Upper lobe of left lung (tissue), 6 donors: Measurements from ENCODE around the gene PGBD2. TPM values are rescaled to one million over a fixed set of nuclear protein-coding genes. Genes with fewer than 3 reads are reported as not detected.

Source experiments
- ATAC-seq, 2 donors: fragments of 200-7000 bp; cut with Tn5 transposase; one replicate each; pipeline ENCODE4 v1.9.1; 2022; ENCODE audit warnings: mild to moderate bottlenecking in 2 of 2, moderate library complexity in 2 of 2; ENCODE audit not compliant: low FRiP score in 2 of 2
- DNase-seq, 2 donors: peaks; one replicate each; pipeline ENCODE4 v3.0.0-alpha.2; 2019 to 2020
- H3K27ac ChIP-seq, 4 donors: fragments of 200-600 bp; sonication (generic); one replicate each; pipeline ENCODE4 v1.5.1; 2016 to 2019
- H3K27me3 ChIP-seq, 4 donors: fragments of 200-600 bp; sonication (generic); one replicate each; pipeline ENCODE4 v1.5.1; 2017 to 2019
- H3K36me3 ChIP-seq, 4 donors: fragments of 200-600 bp; sonication (generic); one replicate each; pipeline ENCODE4 v1.5.1; 2016 to 2019
- H3K4me1 ChIP-seq, 4 donors: fragments of 200-600 bp; sonication (generic); one replicate each; pipeline ENCODE4 v1.5.1; 2018 to 2019
- H3K4me3 ChIP-seq, 4 donors: fragments of 200-600 bp; sonication (generic); one replicate each; pipeline ENCODE4 v1.5.1; 2017 to 2019; ENCODE audit warnings: mild to moderate bottlenecking in 2 of 4, moderate library complexity in 1 of 4
- H3K9me3 ChIP-seq, 4 donors: fragments of 200-600 bp; sonication (generic); one replicate each; pipeline ENCODE4 v1.5.1; 2018 to 2019
- EP300 ChIP-seq, 4 donors: sonication (generic); formaldehyde crosslinking; IDR thresholded peaks; one replicate each; pipeline ENCODE4 v1.5.1; 2017; ENCODE audit warnings: antibody characterized with exemption in 4 of 4, control low read depth in 2 of 4
- POLR2A ChIP-seq, 4 donors: fragments of 450-650 bp; IDR thresholded peaks; one replicate each; pipeline ENCODE4 v1.5.1; 2016 to 2017; ENCODE audit warnings: antibody characterized with exemption in 4 of 4, mild to moderate bottlenecking in 2 of 4
- POLR2AphosphoS5 ChIP-seq, 2 donors: sonication (generic); formaldehyde crosslinking; IDR thresholded peaks; one replicate each; pipeline ENCODE4 v1.5.1; 2017; ENCODE audit warnings: antibody characterized with exemption in 2 of 2
- WGBS, 2 donors: methylation state at CpG; one replicate each; pipeline ENCODE4 v1.1.5; 2017 to 2018; 5-methylcytosine and 5-hydroxymethylcytosine counted together
- total RNA-seq, 6 donors: library from RNA; depleted of rRNA in 4 of 6; stranded (reverse); fragments of >200 nt in 4 of 6; gene quantifications; one replicate each; pipeline versions ENCODE4 v1.1.0 to v1.2.1, GENCODE V29; 2016 to 2021
- TF ChIP-seq, protein P1 (sequence below), 6 experiments: fragments of 450-650 bp in 4 of 6; fragments of 200-600 bp in 2 of 6; sonication (generic) in 2 of 6; IDR thresholded peaks; one replicate each; pipeline ENCODE4 v1.5.1; 2016 to 2019; ENCODE audit warnings: antibody characterized with exemption in 6 of 6
- donor health status: DM: no; HTN: no; CAD: no; lungs with moderate emphysema.
- donor health status: DM: no; HTN: yes; CAD: no; lungs with severe emphysema.

Gene PGBD2
- total RNA-seq, 6 donors from 2014 or later: 5.6 to 19.9 (median 6.7) TPM

DNA sequence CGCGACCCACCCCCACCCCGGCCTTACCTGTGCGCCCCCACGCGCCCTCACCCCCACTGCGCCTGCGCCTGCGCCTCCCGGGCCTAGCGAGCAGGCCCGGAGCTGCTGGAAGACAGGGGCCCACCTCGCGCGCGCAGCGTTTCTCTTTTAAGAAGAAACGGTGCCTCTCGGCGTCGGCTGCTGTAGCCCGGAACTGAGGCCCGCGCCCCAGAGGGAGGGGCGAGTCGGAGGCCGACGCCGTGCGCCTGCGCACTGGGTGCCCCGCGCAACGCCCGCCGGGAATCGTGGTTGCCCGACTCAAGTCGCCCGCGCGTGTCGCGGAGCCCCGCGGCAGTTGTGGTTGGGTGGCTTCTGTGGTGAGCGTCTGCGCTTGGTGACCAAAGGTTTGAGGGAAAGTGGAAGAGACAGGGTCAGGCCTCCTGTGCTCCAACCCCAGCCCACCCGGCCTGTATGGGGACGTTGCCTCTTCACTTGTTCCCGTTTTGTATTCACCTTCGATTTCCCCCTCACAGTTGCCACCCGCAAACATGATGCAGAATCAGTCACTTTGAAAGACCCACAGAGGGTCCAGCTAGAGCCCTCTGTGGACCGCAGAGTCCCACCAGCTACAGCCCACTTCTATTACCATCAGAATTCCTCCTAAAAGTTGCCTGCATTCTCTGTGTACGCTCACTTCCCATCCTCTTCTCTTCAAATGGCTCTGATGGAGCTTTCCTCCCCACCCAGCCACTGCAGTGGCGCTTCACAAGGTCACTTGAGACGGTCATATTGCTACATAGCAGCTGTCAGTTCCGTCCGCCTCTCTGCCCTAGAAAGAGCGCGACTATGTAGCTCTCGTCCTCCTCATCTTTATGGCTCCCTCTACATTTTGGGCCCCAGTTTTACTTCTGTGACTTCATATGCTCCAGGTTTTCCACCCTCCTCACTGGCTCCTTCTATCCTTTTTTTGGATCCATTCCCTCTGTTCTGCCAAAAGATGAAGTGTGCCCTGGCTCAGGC, 46.8 kb upstream of the PGBD2 start, which contains the start of gene ZNF692:
Gene ZNF692, minus strand, starts transcription at position 195 of the 999 bp plus-strand sequence. CDS start 776 bp downstream, outside the sequence.
- DNase-seq (peak; percentile 99), ATAC-seq (peak; percentile 96)
- Histone ChIP-seq H3K4me1 (peaks cover 27 to 36% (median 32%) of the 10 kb centered on the region in 4 donors), H3K27ac (peak within 1 kb of the TSS; percentile 84 to 96 (median 93)), H3K36me3 (peaks cover 0 to 12% (median 2%) of the 10 kb centered on the region in 4 donors), H3K4me3 (peak within 1 kb of the TSS; percentile 45 to 76 (median 62)), H3K9me3 (no peaks in the 10 kb centered on the region), H3K27me3 (no peaks in the 10 kb centered on the region)
- TF ChIP-seq, protein P1, sequence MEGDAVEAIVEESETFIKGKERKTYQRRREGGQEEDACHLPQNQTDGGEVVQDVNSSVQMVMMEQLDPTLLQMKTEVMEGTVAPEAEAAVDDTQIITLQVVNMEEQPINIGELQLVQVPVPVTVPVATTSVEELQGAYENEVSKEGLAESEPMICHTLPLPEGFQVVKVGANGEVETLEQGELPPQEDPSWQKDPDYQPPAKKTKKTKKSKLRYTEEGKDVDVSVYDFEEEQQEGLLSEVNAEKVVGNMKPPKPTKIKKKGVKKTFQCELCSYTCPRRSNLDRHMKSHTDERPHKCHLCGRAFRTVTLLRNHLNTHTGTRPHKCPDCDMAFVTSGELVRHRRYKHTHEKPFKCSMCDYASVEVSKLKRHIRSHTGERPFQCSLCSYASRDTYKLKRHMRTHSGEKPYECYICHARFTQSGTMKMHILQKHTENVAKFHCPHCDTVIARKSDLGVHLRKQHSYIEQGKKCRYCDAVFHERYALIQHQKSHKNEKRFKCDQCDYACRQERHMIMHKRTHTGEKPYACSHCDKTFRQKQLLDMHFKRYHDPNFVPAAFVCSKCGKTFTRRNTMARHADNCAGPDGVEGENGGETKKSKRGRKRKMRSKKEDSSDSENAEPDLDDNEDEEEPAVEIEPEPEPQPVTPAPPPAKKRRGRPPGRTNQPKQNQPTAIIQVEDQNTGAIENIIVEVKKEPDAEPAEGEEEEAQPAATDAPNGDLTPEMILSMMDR (IDR thresholded peaks at IDR 0.05): peak in 1 of 6 experiments; percentile 18
- peak; percentile 86 to 94 for TF ChIP-seq POLR2AphosphoS5 (IDR thresholded peaks at IDR 0.05)
- TF ChIP-seq EP300 (IDR thresholded peaks at IDR 0.05): peak in 1 of 4 donors; percentile 34
- TF ChIP-seq POLR2A (IDR thresholded peaks at IDR 0.05): peak in 3 of 4 donors; percentile 61 to 91 (median 83)
- WGBS, 2 donors: 9 to 25% methylated on average over 16 to 30 of the region's 62 CpGs

DNA sequence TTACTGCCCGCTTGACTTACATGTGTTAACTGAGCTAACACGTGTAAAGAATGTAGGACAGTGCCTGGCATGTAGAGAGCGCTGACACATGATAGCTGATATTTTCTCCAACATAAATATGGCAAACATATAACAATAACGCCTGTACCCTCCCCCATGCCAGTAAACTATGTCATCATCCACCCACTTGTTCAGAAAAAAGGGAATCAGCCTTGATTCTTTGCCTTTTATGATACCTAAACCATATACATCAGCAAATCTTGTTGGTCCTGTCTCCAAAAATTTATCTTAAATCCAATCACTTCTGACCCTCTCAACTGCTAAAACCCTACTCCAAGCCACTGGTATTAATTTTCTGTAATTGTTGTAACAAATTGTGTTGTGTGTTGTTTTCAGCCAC, 46.0 kb upstream of the PGBD2 start:
- Histone ChIP-seq H3K27ac (peak overlapping the region in 1 of 4 donors; percentile 96), H3K27me3 (no peaks in the 10 kb centered on the region), H3K4me3 (no peak overlapping the region), H3K36me3 (peaks cover 0 to 7% (median 2%) of the 10 kb centered on the region in 4 donors), H3K4me1 (peaks cover 27 to 36% (median 32%) of the 10 kb centered on the region in 4 donors), H3K9me3 (no peaks in the 10 kb centered on the region)
- no peak for TF ChIP-seq POLR2AphosphoS5 (IDR thresholded peaks at IDR 0.05)
- no peak for TF ChIP-seq EP300 (IDR thresholded peaks at IDR 0.05)
- TF ChIP-seq, protein P1 (IDR thresholded peaks at IDR 0.05): no peak
- TF ChIP-seq POLR2A (IDR thresholded peaks at IDR 0.05): no peak
- ATAC-seq: no peak
- WGBS, 2 donors: 92 to 95% methylated on average over 4 of the region's 4 CpGs
- no peak for DNase-seq

DNA sequence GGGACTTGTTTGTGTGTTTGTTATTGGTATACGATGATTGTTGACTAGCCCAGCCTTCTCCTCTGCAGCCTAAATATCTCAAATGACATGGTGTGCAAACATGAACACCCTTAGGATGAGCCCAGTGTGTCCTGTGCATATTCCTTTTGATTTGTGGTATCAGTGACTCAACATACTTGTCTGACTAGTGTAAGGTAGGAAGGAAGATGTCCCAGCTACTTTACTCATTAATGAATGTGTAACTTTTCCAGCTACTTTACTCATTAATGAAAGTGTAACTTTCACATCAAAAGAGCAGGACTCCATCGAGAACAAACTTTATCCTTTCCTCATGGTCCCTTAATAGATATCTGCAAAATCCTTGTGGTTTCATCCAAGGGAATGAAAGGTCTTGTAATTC, 44.4 kb upstream of the PGBD2 start:
- TF ChIP-seq, protein P1 (IDR thresholded peaks at IDR 0.05): no peak
- TF ChIP-seq EP300 (IDR thresholded peaks at IDR 0.05) (no peak), POLR2A (IDR thresholded peaks at IDR 0.05) (no peak), POLR2AphosphoS5 (IDR thresholded peaks at IDR 0.05) (no peak)
- Histone ChIP-seq H3K36me3 (no peaks in the 10 kb centered on the region), H3K4me1 (peaks cover 27 to 36% (median 32%) of the 10 kb centered on the region in 4 donors), H3K9me3 (no peaks in the 10 kb centered on the region), H3K27ac (no peak overlapping the region), H3K4me3 (no peak overlapping the region), H3K27me3 (no peaks in the 10 kb centered on the region)
- DNase-seq (no peak), ATAC-seq (no peak)
- 86 to 93% methylated on average over 2 of the region's 2 CpGs for WGBS, 2 donors

DNA sequence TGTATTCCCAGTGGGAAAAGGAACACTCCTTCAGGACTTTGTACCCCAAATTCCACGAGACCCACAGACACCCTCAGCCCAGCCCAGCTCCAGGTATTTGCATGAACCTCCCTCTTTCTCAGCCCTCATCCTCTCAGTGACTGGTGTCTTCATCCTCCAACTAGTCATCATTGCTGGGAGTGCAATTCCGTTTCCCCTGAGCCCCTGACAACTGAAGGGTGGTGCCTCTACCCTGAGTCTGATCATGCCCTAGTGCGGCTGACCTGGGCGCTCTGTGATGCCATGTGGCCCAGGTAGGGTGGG, 43.4 kb upstream of the PGBD2 start:
- H3K27ac ChIP-seq: peak overlapping the region; percentile 21 to 79 (median 54)

More for the DNA sequence above, 43.4 kb upstream of the PGBD2 start:
- TF ChIP-seq, protein P1 (IDR thresholded peaks at IDR 0.05): no peak
- TF ChIP-seq POLR2A (IDR thresholded peaks at IDR 0.05) (no peak), EP300 (IDR thresholded peaks at IDR 0.05) (no peak), POLR2AphosphoS5 (IDR thresholded peaks at IDR 0.05) (no peak)
- WGBS, 2 donors: 21 to 44% methylated on average over 4 of the region's 4 CpGs
- DNase-seq (no peak), ATAC-seq (no peak)
- H3K27me3 ChIP-seq: no peaks in the 10 kb centered on the region
- H3K4me3 ChIP-seq: peak overlapping the region; percentile 23 to 64 (median 59)
- peaks cover 22 to 29% (median 26%) of the 10 kb centered on the region in 4 donors for H3K4me1 ChIP-seq
- no peaks in the 10 kb centered on the region for H3K36me3 ChIP-seq
- H3K9me3 ChIP-seq: no peaks in the 10 kb centered on the region
